ENCODE measurements around the gene GHRH.

GHRH gene

GRCh38 chr20:37261714-37262113 lies at the start of gene GHRH:
GHRH (minus strand) TSS chr20:37261814; CDS start chr20:37256889, 4,925 bp downstream.
- no peak for FAIRE-seq

DNA sequence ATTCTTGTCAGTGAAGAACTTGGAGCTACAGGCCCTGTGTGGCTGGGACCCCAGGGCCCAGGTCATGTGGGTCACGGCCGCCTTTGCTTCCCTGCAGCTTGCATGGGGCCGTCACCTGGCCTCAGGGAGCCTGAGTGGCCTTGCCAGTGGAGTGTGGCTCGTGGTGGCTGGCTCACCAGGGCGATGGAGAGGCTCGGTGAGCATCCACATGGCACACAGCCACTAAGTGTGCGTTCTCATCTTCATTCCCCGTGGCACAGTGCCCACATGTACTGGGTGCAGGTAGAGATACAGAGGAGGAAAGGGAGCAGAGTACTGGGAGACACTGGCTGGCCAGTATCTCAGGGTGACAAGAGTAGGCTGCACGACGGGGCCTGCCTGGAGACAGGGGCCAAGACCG lies 49.3 kb upstream of the GHRH start:
- FAIRE-seq, result no peak

DNA sequence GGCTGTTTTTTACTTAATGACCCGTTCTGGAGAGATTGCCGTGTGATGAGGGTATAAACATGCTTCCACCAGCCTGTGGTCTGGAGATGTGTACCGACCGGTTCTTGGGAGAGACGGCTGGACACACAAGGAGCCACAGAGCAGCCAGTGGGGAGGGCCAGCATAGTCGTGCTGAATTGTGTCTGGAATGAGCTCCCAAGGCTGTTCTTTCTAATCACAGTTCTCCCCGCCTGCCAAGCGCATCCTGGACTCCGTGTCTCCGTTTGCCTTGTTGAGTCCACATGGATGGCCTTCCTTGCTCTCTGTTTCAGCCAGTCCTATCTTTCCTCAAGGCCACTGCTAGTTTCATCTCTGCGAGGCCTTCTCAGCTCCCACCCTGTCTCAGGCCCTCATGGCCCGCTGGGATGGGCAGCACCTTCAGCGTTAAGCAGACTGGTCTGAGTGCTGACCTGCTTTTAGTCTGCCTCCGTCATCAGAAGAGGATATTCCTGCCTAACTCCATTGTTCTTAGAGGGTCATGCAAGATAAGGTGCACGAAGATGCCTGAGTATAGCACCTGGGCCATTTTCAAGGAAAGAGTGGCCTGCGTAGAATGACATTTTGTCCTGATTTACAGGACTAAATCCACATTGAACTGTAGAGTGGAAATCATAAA lies 48.4 kb upstream of the GHRH start:
- FAIRE-seq, result no peak

DNA sequence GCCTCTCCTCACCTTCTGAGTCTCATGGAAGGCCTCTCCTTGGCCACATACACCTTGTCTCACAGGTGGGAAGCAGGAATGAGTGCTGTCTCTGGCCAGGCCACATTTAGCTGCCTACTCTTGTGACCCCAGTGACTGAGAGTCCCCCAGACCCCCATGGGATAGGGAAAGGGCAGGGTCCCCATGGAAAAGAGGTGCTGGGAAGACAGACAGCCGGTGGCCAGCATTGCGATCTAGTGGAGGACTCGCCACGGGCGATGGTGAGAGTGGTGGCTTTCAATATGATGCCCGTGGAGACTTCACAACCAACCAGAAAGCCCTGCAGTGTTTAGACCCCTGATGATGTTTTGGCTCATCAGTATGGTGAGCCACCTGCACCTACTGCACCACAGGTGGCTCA lies 47.7 kb upstream of the GHRH start:
- no peak for FAIRE-seq

DNA sequence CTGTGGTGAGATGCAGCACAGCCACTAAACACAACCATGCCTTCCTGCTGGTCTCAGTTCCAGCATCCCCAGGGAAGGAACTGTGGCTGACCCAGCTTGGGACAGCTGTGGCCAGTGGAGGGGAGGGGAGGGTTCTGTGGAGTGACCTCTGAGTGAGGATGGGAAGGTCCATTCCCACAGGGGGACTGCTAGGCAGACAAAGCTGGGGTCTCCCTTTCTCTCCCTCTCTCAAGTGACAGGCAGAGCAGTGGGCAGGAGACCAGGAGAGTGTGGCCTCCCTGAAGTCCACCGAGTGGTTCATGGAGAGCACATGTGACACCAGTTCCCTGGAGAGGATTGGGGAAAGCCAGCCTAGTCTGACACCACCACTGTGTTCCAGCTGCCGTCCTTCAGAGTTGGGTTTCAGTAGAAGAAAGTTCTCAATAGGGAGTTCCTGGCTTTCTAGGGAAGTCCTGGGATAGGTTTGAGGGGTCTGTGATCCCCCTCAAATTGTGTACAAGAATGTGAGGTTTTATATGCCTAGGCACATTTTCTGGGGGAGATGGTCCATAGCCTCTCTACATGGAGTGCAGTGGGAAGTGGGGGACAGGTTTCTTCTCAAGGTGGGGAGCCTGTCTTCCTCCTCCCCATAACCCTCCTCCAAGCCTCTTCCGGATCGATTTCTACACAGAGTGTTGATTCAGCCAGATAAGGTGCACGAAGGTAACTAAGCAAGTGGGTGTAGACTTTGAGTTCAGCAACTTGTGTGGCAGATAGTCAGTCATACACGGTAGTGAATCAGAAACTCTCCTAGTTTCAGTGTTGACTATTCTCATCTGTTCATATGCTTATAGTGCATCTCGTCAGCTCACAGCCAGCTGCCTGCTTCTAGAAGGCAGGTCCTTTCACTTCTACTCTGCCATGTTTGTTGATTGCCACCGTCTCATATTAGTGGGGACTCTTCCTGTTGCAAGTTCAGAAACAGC lies 46.8 kb upstream of the GHRH start:
- no peak for FAIRE-seq

- FAIRE-seq, result no peak
Measured at GRCh38 chr20:37305839-37306238, 44.2 kb upstream of the GHRH start.

DNA sequence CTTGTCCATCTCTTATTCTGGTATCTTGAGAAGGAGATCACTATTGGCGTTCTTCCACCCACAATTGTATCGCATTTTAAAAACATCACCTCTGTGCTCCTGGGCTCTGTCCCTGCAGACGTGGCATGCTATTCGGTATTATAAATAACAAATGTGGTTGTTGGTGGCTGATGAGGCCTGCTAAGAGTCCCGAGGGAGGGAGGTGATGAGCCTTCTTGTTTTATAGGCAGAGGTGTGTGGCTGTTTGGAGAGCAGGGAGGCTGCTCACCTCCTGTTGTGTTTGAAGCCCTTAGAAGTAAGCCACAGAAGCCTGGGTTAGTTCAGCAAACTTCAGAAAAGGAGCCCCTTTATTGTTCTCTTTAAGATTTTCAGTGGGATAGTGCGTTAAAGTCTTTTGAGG lies 43.5 kb upstream of the GHRH start:
- FAIRE-seq, result no peak

- no peak for FAIRE-seq
Measured at GRCh38 chr20:37303637-37304036, 42.0 kb upstream of the GHRH start.

GRCh38 chr20:37302981-37303380 lies 41.4 kb upstream of the GHRH start:
- no peak for FAIRE-seq

GRCh38 chr20:37301558-37301957 lies 39.9 kb upstream of the GHRH start:
- no peak for FAIRE-seq

DNA sequence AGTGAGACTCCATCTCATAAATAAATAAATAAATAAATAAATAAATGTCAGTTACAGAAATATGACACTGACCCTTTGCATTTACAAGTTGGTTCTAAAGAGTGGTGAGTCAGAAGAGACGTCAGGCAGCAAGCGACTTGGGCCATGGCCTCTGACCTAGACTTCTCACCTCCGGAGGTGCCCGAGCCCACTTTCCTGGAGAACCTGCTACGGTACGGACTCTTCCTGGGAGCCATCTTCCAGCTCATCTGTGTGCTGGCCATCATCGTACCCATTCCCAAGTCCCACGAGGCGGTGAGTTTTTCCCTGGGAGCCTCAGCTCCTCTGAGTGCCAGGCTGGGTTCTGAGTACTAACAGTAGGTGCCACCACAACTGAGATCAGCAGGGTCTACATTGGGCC lies 39.5 kb upstream of the GHRH start:
- no peak for FAIRE-seq

DNA sequence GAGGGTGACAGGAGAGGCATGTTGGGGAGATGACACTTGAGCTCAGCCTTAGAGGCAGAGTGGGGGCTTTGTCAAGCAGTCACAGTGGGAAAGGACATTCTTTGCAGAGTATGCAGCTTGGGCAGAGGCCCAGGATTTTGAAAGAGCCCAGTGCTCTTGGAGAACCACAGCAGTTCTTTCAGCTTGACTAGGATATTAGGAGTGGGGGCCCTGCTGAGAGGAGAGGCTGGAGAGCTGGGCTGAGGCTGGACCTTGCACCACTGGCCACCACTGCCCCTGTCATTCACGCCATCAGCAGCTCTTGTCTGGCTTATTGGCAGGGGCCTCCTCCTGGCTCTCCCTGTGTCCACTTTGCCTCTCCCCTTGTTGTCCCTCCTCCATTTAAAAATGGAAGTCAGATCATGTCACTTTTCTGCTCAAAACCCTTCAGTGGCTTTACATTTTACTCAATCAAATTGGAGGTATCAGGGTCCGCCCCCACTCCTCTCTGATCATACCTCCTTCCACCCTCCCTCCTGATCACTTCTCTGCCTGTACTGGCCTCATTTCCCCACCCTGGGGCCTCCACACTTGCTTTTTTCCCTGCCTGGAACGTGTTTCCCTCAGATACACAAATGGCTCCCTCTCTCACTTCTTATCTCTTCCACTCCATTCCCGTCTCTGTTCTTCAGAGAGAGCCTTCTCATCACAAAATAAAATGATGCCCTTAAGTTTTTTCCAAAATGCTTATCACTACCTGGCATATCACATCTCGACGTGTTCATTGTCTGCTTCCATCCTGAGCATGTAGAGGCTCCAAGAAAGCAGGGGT lies 38.3 kb upstream of the GHRH start:
- FAIRE-seq, result no peak

DNA sequence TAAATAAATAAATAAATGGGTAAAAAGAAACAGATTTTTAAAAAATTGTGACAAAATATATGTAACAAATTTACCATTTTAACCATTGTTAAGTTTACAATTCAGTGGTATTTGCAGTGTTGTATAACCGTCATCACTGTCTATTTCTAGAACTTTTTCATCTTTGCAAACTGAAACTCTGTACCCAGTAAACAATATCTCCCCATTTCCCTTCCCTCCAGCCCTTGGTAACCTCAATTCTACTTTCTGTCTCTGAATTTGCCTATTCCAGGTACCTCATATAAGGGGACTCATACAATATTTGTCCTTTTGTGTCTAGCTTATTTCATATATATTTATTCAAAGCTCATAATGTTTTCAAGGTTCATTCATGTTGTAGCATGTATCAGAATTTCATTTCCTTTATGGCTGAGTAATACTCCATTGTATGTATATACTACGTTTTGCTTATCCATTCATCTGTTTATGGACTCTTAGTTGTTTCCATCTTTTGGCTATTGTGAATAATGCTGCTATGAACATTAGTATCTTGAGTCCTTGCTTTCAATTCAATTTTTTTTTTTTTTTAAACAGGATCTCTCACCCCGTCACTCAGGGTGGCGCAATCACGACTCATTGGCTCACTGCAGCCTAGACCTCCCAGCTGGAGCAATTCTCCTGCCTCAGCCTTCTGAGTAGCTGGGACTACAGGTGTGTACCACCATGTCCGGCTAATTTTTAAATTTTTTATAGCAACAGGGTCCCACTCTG lies 36.8 kb upstream of the GHRH start:
- no peak for FAIRE-seq

DNA sequence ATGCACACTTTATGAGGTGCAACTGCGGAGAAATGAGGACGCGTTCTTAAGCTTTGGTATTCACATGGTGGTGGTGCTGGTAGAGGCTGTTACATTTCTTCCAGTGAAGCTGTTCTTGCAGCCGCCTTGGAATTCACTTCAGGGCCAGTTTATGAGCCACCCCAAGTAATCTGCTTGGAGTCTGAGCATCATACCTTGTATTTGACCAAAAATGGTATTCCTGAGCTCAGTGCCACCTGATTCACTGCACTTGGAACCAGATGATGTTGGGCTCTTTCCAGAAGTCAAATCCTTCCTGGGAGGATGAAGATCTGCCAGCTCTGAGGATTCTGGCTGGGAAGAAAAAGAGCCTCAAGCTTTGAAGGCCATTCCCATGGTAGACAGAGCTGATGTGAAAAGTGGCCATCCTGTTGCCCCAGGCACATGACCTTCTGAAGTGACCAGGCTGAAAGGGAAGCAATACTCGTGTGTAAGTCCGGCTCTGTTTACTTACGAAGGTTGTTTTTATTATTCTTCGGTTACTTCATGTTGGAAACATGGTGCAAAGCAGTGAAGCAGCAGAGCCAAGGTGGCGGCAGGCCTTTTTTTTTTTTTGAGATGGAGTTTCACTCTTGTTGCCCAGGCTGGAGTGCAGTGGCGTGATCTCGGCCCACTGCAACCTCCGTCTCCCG lies 35.6 kb upstream of the GHRH start:
- FAIRE-seq, result no peak

DNA sequence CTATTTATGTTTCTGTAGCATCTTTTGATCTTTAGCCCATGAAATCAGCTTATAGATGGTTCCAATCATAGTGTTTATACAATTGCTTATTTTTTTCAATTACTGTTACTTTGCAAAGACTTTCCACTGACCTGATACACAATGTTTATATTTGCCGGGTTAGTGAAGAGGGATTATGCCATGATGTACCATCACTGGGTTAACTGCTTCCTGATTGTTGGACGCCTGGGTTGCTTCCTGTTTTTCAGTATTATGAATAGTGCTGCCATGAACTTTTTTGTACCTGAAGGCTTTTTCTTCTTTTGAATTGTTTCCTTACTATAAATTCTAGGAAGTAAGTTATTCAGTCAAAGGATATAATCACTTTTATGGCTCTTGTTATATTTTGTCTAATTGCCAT lies 34.8 kb upstream of the GHRH start:
- FAIRE-seq, result no peak

DNA sequence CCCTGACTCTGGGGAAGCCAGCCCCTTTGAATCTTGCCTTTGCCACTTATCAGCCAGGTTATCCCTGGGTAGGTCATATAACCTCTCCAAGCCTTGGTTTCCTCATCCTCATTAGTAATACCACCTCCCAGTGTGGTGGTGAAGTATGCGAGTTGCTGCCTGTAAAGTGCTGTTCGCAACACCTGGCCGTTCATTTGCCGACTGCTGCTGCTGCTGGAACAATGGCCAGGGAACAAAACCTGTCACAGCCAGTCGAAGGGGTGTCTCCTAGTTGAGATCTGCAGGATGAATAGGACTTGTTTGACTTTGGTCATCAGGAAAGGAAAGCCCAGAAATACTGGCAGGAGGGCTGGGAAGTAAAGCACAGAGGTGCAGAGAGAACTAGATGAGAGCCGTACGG lies 34.0 kb upstream of the GHRH start:
- FAIRE-seq, result no peak

- FAIRE-seq, result no peak
Measured at GRCh38 chr20:37295001-37295400, 33.4 kb upstream of the GHRH start.

GRCh38 chr20:37294262-37294981 lies 32.8 kb upstream of the GHRH start:
- no peak for FAIRE-seq

- no peak for FAIRE-seq
Measured at GRCh38 chr20:37293301-37293943, 31.8 kb upstream of the GHRH start.

GRCh38 chr20:37291724-37292126 lies 30.1 kb upstream of the GHRH start:
- FAIRE-seq, result no peak

Data from G401.6 (cell line).